NCI-H2227 treated with DMSO at 0.1 percent for 48 hours (cell line): ENCODE data around the gene HERC2.
"Not testable (repeated sequence)": the region's sequence is repeated elsewhere in the genome, so short reads cannot be mapped to it uniquely, and the experiment has no call there.

ENCODE experiments used
- DNase-seq: peaks from one replicate; lab custom pipeline; 2025; lab: John Stamatoyannopoulos, UW

HERC2 gene

GRCh38 chr15:28221696-28222095 lies 100.3 kb downstream of the HERC2 start:
- not testable (repeated sequence) for DNase-seq

GRCh38 chr15:28219116-28219515 lies 102.9 kb downstream of the HERC2 start:
- DNase-seq = no peak

GRCh38 chr15:28216946-28217546 lies 104.9 kb downstream of the HERC2 start:
- not testable (repeated sequence) for DNase-seq

- DNase-seq = not testable (repeated sequence)
Observed at GRCh38 chr15:28215521-28215920, 106.5 kb downstream of the HERC2 start.

GRCh38 chr15:28214006-28214790 lies 107.8 kb downstream of the HERC2 start:
- DNase-seq = not testable (repeated sequence)

- DNase-seq = not testable (repeated sequence)
Observed at GRCh38 chr15:28213393-28213792, 108.6 kb downstream of the HERC2 start.

- DNase-seq = no peak
Observed at GRCh38 chr15:28208583-28208982, 113.4 kb downstream of the HERC2 start.

GRCh38 chr15:28205640-28206039 lies 116.3 kb downstream of the HERC2 start:
- DNase-seq = not testable (repeated sequence)

- DNase-seq = not testable (repeated sequence)
Observed at GRCh38 chr15:28203055-28203828, 118.7 kb downstream of the HERC2 start.

GRCh38 chr15:28202124-28202523 lies 119.9 kb downstream of the HERC2 start:
- DNase-seq = not testable (repeated sequence)

- DNase-seq = not testable (repeated sequence)
Observed at GRCh38 chr15:28198215-28198614, 123.8 kb downstream of the HERC2 start.

- DNase-seq = not testable (repeated sequence)
Observed at GRCh38 chr15:28197694-28198093, 124.3 kb downstream of the HERC2 start.

- not testable (repeated sequence) for DNase-seq
Observed at GRCh38 chr15:28196581-28196980, 125.4 kb downstream of the HERC2 start.

GRCh38 chr15:28192772-28193171 lies 129.2 kb downstream of the HERC2 start:
- DNase-seq = no peak

GRCh38 chr15:28191832-28192231 lies 130.1 kb downstream of the HERC2 start:
- DNase-seq = peak; percentile 48

GRCh38 chr15:28190391-28191174 lies 131.4 kb downstream of the HERC2 start:
- no peak for DNase-seq

- DNase-seq = peak; percentile 67
Observed at GRCh38 chr15:28185148-28185895, 136.7 kb downstream of the HERC2 start.

GRCh38 chr15:28184166-28184565 lies 137.8 kb downstream of the HERC2 start:
- DNase-seq = no peak

- DNase-seq = no peak
Observed at GRCh38 chr15:28182731-28183130, 139.2 kb downstream of the HERC2 start.

- DNase-seq = no peak
Observed at GRCh38 chr15:28182216-28182615, 139.8 kb downstream of the HERC2 start.

GRCh38 chr15:28181366-28181765 lies 140.6 kb downstream of the HERC2 start:
- DNase-seq = no peak
